Measurements from ENCODE around the gene APCDD1.

Gene APCDD1

GRCh38 chr18:10431680-10432079 is 22.8 kb upstream of the APCDD1 start:
- TF ChIP-seq, protein P1, sequence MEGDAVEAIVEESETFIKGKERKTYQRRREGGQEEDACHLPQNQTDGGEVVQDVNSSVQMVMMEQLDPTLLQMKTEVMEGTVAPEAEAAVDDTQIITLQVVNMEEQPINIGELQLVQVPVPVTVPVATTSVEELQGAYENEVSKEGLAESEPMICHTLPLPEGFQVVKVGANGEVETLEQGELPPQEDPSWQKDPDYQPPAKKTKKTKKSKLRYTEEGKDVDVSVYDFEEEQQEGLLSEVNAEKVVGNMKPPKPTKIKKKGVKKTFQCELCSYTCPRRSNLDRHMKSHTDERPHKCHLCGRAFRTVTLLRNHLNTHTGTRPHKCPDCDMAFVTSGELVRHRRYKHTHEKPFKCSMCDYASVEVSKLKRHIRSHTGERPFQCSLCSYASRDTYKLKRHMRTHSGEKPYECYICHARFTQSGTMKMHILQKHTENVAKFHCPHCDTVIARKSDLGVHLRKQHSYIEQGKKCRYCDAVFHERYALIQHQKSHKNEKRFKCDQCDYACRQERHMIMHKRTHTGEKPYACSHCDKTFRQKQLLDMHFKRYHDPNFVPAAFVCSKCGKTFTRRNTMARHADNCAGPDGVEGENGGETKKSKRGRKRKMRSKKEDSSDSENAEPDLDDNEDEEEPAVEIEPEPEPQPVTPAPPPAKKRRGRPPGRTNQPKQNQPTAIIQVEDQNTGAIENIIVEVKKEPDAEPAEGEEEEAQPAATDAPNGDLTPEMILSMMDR (IDR thresholded peaks at IDR 0.05; ENCODE audit: low read depth, low read length), result no peak
- no peak for DNase-seq (ENCODE audit: low read depth, low spot score)
- in situ Hi-C loops (cut with HindIII; ENCODE audit: low sequenced_read_pairs), result no loop called here
- H3K4me3 ChIP-seq (ENCODE audit: low read depth, low read length), result no peak overlapping the region

- TF ChIP-seq, protein P1 (IDR thresholded peaks at IDR 0.05; ENCODE audit: low read depth, low read length), result no peak
These were observed 21.7 kb upstream of the APCDD1 start for GRCh38 chr18:10432781-10433180.

GRCh38 chr18:10436160-10436559 is 18.3 kb upstream of the APCDD1 start:
- DNase-seq (ENCODE audit: low read depth, low spot score), result no peak
- in situ Hi-C loops (cut with HindIII; ENCODE audit: low sequenced_read_pairs), result no loop called here
- no peak overlapping the region for H3K4me3 ChIP-seq (ENCODE audit: low read depth, low read length)
- TF ChIP-seq, protein P1 (IDR thresholded peaks at IDR 0.05; ENCODE audit: low read depth, low read length), result no peak

More at GRCh38 chr18:10432781-10433180, 21.7 kb upstream of the APCDD1 start:
- in situ Hi-C loops (cut with HindIII; ENCODE audit: low sequenced_read_pairs), result no loop called here
- no peak for DNase-seq (ENCODE audit: low read depth, low spot score)
- H3K4me3 ChIP-seq (ENCODE audit: low read depth, low read length), result no peak overlapping the region

DNA sequence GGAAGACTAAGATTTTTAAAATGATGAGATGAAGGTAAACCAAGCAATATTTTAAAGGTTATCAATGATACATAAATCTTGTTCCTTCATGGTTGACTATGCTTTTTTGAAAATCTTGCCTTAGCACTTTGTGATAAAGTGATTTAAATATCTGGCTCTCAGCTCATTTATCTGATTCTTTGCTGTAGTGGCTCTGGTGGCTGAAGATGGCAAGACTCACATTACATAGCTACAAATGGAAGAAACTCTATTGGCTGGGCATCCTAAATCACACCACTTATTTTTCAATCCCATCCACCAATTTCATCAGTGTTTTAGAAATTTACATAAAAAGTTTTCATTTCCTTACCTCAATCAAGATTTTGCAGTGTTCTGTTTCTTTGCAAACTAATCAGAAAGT is 16.6 kb upstream of the APCDD1 start:
- DNase-seq (ENCODE audit: low read depth, low spot score), result no peak
- TF ChIP-seq, protein P1 (IDR thresholded peaks at IDR 0.05; ENCODE audit: low read depth, low read length), result no peak
- no peak overlapping the region for H3K4me3 ChIP-seq (ENCODE audit: low read depth, low read length)
- in situ Hi-C loops (cut with HindIII; ENCODE audit: low sequenced_read_pairs), result no loop called here

DNA sequence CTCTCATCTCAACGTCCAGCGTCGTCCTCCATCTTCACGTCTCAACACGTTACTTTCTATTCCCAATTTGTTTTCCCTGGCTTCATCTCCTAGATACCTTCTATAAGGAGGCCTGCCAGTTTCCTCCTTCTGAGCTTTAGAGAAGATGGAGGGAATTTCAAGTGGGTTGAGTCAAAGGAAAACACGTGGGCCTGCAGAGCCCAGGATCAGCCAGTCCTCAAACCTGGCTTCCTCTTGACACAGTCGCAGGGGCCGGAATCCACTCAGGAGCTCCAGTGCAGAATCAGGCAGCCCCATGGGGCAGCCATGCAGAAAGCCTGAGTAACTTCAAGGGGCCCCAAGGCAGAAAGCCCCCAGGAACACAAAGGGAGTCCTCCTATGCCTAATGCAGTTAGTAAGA is 14.5 kb upstream of the APCDD1 start:
- in situ Hi-C loops (cut with HindIII; ENCODE audit: low sequenced_read_pairs), result no loop called here
- no peak for DNase-seq (ENCODE audit: low read depth, low spot score)
- no peak overlapping the region for H3K4me3 ChIP-seq (ENCODE audit: low read depth, low read length)
- TF ChIP-seq, protein P1 (IDR thresholded peaks at IDR 0.05; ENCODE audit: low read depth, low read length), result no peak

DNA sequence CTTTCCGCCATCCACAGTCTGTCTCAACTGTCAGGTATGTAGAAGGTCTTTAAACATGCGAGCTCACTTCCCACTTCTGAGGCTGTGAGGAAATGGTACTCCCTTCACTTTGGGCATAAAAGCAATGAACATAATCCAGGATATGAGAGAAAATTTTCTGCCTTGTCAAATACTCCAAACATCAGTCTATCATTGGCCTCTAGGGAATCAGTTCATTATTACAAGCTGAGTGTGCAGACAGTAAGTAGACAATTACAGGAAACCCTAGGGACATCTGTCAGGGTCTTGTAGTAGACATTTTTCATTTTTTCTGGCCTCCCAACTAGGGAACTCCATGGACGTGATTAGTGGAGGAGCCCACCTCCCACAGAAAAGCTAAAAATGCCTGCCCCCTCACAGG is 13.6 kb upstream of the APCDD1 start:
- in situ Hi-C loops (cut with HindIII; ENCODE audit: low sequenced_read_pairs), result no loop called here
- TF ChIP-seq, protein P1 (IDR thresholded peaks at IDR 0.05; ENCODE audit: low read depth, low read length), result no peak
- no peak for DNase-seq (ENCODE audit: low read depth, low spot score)
- no peak overlapping the region for H3K4me3 ChIP-seq (ENCODE audit: low read depth, low read length)

DNA sequence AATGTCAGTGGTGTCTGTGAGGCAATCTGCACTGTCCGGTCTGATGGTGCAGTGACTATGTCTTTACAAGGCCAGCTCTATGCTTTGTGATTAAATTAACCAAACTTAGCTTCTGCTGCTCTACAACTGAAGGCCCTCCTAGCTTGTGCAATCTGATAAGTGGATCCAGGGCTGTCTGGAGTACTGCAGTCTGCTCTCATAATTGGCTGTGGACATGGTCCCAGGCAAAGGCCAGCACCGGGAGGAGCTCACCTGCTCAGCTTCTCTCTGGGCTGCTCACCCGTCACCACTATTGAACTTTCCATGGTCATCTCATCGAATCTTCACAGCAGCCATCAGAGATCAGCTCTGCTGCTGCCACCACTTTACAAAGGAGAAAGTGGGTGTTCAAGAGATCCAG is 13.0 kb upstream of the APCDD1 start:
- in situ Hi-C loops (cut with HindIII; ENCODE audit: low sequenced_read_pairs), result no loop called here
- H3K4me3 ChIP-seq (ENCODE audit: low read depth, low read length), result no peak overlapping the region
- DNase-seq (ENCODE audit: low read depth, low spot score), result no peak
- TF ChIP-seq, protein P1 (IDR thresholded peaks at IDR 0.05; ENCODE audit: low read depth, low read length), result no peak

Measured in astrocyte of the spinal cord (primary cell).